GM12878 (cell line): ENCODE measurements around the gene CFAP91. TPM values are rescaled to one million over a fixed set of nuclear protein-coding genes. Genes with fewer than 3 reads are reported as not detected.
A peak's percentile ranks its signal among the peaks of the same experiment; 100 is the strongest.

Experiments used
- ATAC-seq: fragments of 200-7000 bp; cut with Tn5 transposase; 3 replicates; pipeline ENCODE4 v1.9.1; 2020; ENCODE audit warnings: mild to moderate bottlenecking, moderate library complexity
- BruUV-seq: library from RNA; stranded (reverse); fragments of 400-500 nt; replicated peaks from 2 replicates; lab custom pipeline; 2021; lab: Mats Ljungman, UMichigan
- CTCF ChIA-PET: fragments of 300-600 bp; sonication (Branson Sonifier 250); formaldehyde crosslinking; extraction: SDS; loops from one replicate; lab custom pipeline; 2021; ENCODE audit warnings: inconsistent platforms; lab: Yijun Ruan, JAX
- POLR2A ChIA-PET: fragments of 350-600 bp; formaldehyde crosslinking; extraction: SDS; loops from one replicate; lab custom pipeline; 2021; ENCODE audit warnings: inconsistent platforms; lab: Charles Lee
- RAD21 ChIA-PET: fragments of 300-600 bp; sonication (Branson Sonifier 250); formaldehyde crosslinking; loops from one replicate; lab custom pipeline; 2023; ENCODE audit warnings: antibody characterized with exemption; ENCODE audit not compliant: unreplicated experiment; lab: Charles Lee
- SMC1A ChIA-PET: fragments of 300-600 bp; sonication (Branson Sonifier 250); formaldehyde crosslinking; loops from one replicate; lab custom pipeline; 2023; ENCODE audit not compliant: unreplicated experiment, uncharacterized antibody; lab: Charles Lee
- DNase-seq: peaks from one replicate; pipeline ENCODE4 v3.0.0-alpha.2; 2011; ENCODE audit warnings: low read depth, low spot score
- FAIRE-seq: peaks from 3 replicates; lab custom pipeline; 2011; peaks lifted over from hg19 to GRCh38; lab: Jason Lieb, UNC
- H2AFZ ChIP-seq: 2 replicates; pipeline ENCODE4 v1.6.0; 2011; ENCODE audit warnings: low read depth, low read length, control low read depth; ENCODE audit not compliant: control insufficient read depth
- H3K27ac ChIP-seq: 2 replicates; pipeline ENCODE4 v1.5.1; 2011; ENCODE audit warnings: control low read depth; ENCODE audit not compliant: control insufficient read depth, insufficient read depth
- H3K27me3 ChIP-seq, 2 experiments: replicated peaks in 1 of 2; 2 replicates each; pipeline versions ENCODE4 v1.6.0 to v1.6.1; 2011; ENCODE audit warnings: low read length in 1 of 2; ENCODE audit not compliant: control insufficient read depth in 2 of 2, insufficient read depth in 2 of 2
- H3K36me3 ChIP-seq, 2 experiments: 2 replicates each; pipeline ENCODE4 v1.5.1; 2011; ENCODE audit warnings: low read length in 1 of 2; ENCODE audit not compliant: control insufficient read depth in 2 of 2, insufficient read depth in 2 of 2
- H3K4me1 ChIP-seq: 2 replicates; pipeline ENCODE4 v1.6.1; 2011; ENCODE audit warnings: mild to moderate bottlenecking, low read length, moderate library complexity, mixed read lengths; ENCODE audit not compliant: control insufficient read depth, insufficient read depth
- H3K4me2 ChIP-seq: 2 replicates; pipeline ENCODE4 v1.6.0; 2011; ENCODE audit warnings: control low read depth; ENCODE audit not compliant: control insufficient read depth, insufficient read depth
- H3K4me3 ChIP-seq: fragments of 200-600 bp; sonication (generic); 2 replicates; pipeline ENCODE4 v1.5.1; 2016
- H3K79me2 ChIP-seq: 2 replicates; pipeline ENCODE4 v1.6.0; 2011; ENCODE audit warnings: low read length; ENCODE audit not compliant: control insufficient read depth, insufficient read depth
- H3K9ac ChIP-seq: 2 replicates; pipeline ENCODE4 v1.8.0; 2011; ENCODE audit warnings: low read length, control low read depth, mixed read lengths; ENCODE audit not compliant: control insufficient read depth, insufficient read depth
- H3K9me3 ChIP-seq: replicated peaks from 3 replicates; pipeline ENCODE4 v1.5.1; 2011; ENCODE audit warnings: mild to moderate bottlenecking, low read length; ENCODE audit not compliant: control insufficient read depth, insufficient read depth
- H4K20me1 ChIP-seq: 2 replicates; pipeline ENCODE4 v1.6.0; 2011; ENCODE audit not compliant: control insufficient read depth, insufficient read depth
- BHLHE40 ChIP-seq, 2 experiments: fragments of 450-650 bp in 1 of 2; IDR thresholded peaks; 2 replicates each; pipeline ENCODE4 v1.6.1; 2011 to 2017; ENCODE audit warnings: low read depth in 2 of 2, borderline replicate concordance in 1 of 2, improper control_type of control experiment in 1 of 2, low read length in 1 of 2, mild to moderate bottlenecking in 1 of 2
- CREB1 ChIP-seq: IDR thresholded peaks from 2 replicates; pipeline ENCODE4 v1.6.1; 2012; ENCODE audit warnings: low read depth, mild to moderate bottlenecking, inconsistent platforms
- JUNB ChIP-seq: IDR thresholded peaks from 2 replicates; pipeline ENCODE4 v1.6.1; 2016; ENCODE audit warnings: antibody characterized with exemption, mild to moderate bottlenecking
- JUND ChIP-seq: IDR thresholded peaks from 2 replicates; pipeline ENCODE4 v1.6.1; 2012; ENCODE audit warnings: low read depth, mild to moderate bottlenecking, low read length, improper control_type of control experiment, moderate library complexity
- NFYB ChIP-seq: IDR thresholded peaks from 2 replicates; pipeline ENCODE4 v1.6.1; 2011; ENCODE audit warnings: low read depth, mild to moderate bottlenecking, low read length, improper control_type of control experiment, moderate library complexity; ENCODE audit not compliant: insufficient read depth
- NR2C2 ChIP-seq: IDR thresholded peaks from 2 replicates; pipeline ENCODE4 v1.6.1; 2011; ENCODE audit warnings: borderline replicate concordance, low read depth; ENCODE audit not compliant: control insufficient read depth, insufficient read length
- PAX5 ChIP-seq: IDR thresholded peaks from 2 replicates; pipeline ENCODE4 v1.6.1; 2011; ENCODE audit warnings: low read depth, low read length, borderline replicate concordance
- PML ChIP-seq: IDR thresholded peaks from 2 replicates; pipeline ENCODE4 v1.6.1; 2012; ENCODE audit warnings: low read length, inconsistent platforms
- YBX1 ChIP-seq: fragments of 450-650 bp; IDR thresholded peaks from 2 replicates; pipeline ENCODE4 v1.6.1; 2016; ENCODE audit warnings: antibody characterized with exemption
- WGBS: methylation state at CpG from one replicate; pipeline ENCODE4 v1.1.6; 2016; ENCODE audit warnings: low lambda C conversion rate; ENCODE audit not compliant: insufficient replicate concordance, insufficient coverage; ENCODE audit errors: missing lambda C conversion rate; 5-methylcytosine and 5-hydroxymethylcytosine counted together
- in situ Hi-C: fragments of 300-500 bp; cut with MboI; formaldehyde crosslinking; loops from 9 replicates; pipeline ENCODE4 v1.14.3; 2018; ENCODE audit warnings: mixed read lengths
- intact Hi-C: fragments of 100-400 bp; cut with micrococcal nuclease; formaldehyde crosslinking; loops from one replicate; pipeline ENCODE4 v1.14.2; 2022; ENCODE audit not compliant: unreplicated experiment
- polyA plus RNA-seq, 11 experiments: library from polyadenylated mRNA; depleted of rRNA in 4 of 11; unstranded in 6 of 11; stranded (reverse) in 5 of 11; fragments of >200 nt; fragmentation: Nextera tagmentation in 4 of 11; fragmentation: Illumina TruSeq in 1 of 11; extraction: Ambion mirVana in 4 of 11; extraction: Trizol in 1 of 11; gene quantifications; 1 replicate in 1 of 11; 2 replicates in 10 of 11; pipeline versions ENCODE4 v1.2.1 to v1.2.3, GENCODE V29; 2011 to 2016; ENCODE audit warnings: inconsistent platforms in 2 of 11, missing spikeins in 2 of 11, low read depth in 1 of 11
- total RNA-seq, 4 experiments: library from RNA; depleted of rRNA in 3 of 4; stranded (reverse); fragments of >200 nt in 3 of 4; fragmentation: Illumina TruSeq in 1 of 4; extraction: Trizol in 1 of 4; gene quantifications; 2 replicates each; pipeline versions ENCODE4 v1.2.1 to v1.2.3, GENCODE V29; 2013 to 2021
- TF ChIP-seq, protein P1 (sequence below): fragments of 450-650 bp; IDR thresholded peaks from 2 replicates; pipeline ENCODE4 v1.6.1; 2017; ENCODE audit warnings: mild to moderate bottlenecking, low read depth, inconsistent platforms; ENCODE audit not compliant: poor library complexity, severe bottlenecking
- TF ChIP-seq, protein P2 (sequence below): fragments of 450-650 bp; IDR thresholded peaks from 2 replicates; pipeline ENCODE4 v1.6.1; 2016; ENCODE audit warnings: mild to moderate bottlenecking
- TF ChIP-seq, protein P3 (sequence below): IDR thresholded peaks from 2 replicates; pipeline ENCODE4 v1.6.1; 2011; ENCODE audit warnings: low read depth, low read length, improper control_type of control experiment, borderline replicate concordance
- TF ChIP-seq, protein P4 (sequence below): fragments of 450-650 bp; formaldehyde crosslinking; IDR thresholded peaks from 2 replicates; pipeline ENCODE4 v1.4.0; 2022; ENCODE audit warnings: mild to moderate bottlenecking, moderate library complexity

The CFAP91 gene
- total and polyA plus RNA-seq, 10 of the 15 experiments (the other 5 are each of a cell fraction or from before 2014, with no cell fraction given) = 0.03 to 2.2 (median 0.92) TPM

DNA sequence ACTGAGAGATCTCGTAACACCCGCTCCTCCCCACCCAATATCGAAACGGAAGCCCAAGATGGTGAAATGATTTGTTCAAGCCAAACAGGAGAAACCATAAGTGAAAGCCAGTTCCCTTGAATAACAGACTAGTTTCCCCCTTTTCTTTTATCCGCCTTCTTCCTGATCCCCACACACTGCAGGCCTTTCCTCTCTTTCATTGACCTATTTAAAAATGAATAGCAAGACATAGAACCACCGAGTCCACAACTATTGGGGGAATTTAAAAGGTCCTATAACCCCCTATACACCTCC, 25.2 kb upstream of the CFAP91 start:
- H3K79me2 ChIP-seq = peaks cover 44% of the 10 kb centered on the region
- FAIRE-seq (no peak), ATAC-seq (no peak; the same call in 2 of the 3 replicates), DNase-seq (no peak)
- H4K20me1 ChIP-seq = no peaks in the 10 kb centered on the region
- no peaks in the 10 kb centered on the region for H3K27me3 ChIP-seq
- CTCF ChIA-PET = interaction anchor here (0.8 to 12.2 kb wide), 7 partner anchors 11 to 794 kb away, joined by 3 to 296 read pairs (median 12); no protein-coding TSS in a partner anchor
- peak overlapping the region; percentile 93 for H3K4me2 ChIP-seq
- TSS peak; percentile 99 for BruUV-seq
- H3K9ac ChIP-seq = peak overlapping the region; percentile 92
- H3K9me3 ChIP-seq = no peaks in the 10 kb centered on the region
- POLR2A ChIA-PET = interaction anchor here (0.6 to 8.3 kb wide), 12 partner anchors 9 to 316 kb away, joined by 3 to 104 read pairs (median 4); partner anchors contain the start of gene ADPRH
- intact Hi-C loops = loop anchor here (1.0 to 2.0 kb wide), 5 partner anchors 38 to 214 kb away; partner anchors contain the start of genes CD80 and TMEM39A
- peak overlapping the region; percentile 95 for H3K27ac ChIP-seq
- peaks cover 6% of the 10 kb centered on the region for H3K4me1 ChIP-seq
- in situ Hi-C loops = loop anchor here (5.0 to 25.0 kb wide), 2 partner anchors 80 to 390 kb away; partner anchors contain the start of genes ARHGAP31 and PLA1A
- peak overlapping the region; percentile 86 for H2AFZ ChIP-seq
- H3K36me3 ChIP-seq = peaks cover 3 to 4% of the 10 kb centered on the region in 2 experiments; a peak in 3 of 4 replicates
- RAD21 ChIA-PET = interaction anchor here (1.0 to 7.7 kb wide), 8 partner anchors 14 to 383 kb away, joined by 3 to 158 read pairs (median 10); partner anchors contain the start of genes ARHGAP31 and PLA1A
- WGBS = 3% methylated on average over 6 of the region's 6 CpGs
- peak overlapping the region; percentile 56; the same call in 1 of the 2 replicates for H3K4me3 ChIP-seq
- SMC1A ChIA-PET = interaction anchor here (1.4 to 14.0 kb wide), 7 partner anchors 11 to 121 kb away, joined by 3 to 329 read pairs (median 20); partner anchors contain the start of gene CD80
- TF ChIP-seq, protein P1, sequence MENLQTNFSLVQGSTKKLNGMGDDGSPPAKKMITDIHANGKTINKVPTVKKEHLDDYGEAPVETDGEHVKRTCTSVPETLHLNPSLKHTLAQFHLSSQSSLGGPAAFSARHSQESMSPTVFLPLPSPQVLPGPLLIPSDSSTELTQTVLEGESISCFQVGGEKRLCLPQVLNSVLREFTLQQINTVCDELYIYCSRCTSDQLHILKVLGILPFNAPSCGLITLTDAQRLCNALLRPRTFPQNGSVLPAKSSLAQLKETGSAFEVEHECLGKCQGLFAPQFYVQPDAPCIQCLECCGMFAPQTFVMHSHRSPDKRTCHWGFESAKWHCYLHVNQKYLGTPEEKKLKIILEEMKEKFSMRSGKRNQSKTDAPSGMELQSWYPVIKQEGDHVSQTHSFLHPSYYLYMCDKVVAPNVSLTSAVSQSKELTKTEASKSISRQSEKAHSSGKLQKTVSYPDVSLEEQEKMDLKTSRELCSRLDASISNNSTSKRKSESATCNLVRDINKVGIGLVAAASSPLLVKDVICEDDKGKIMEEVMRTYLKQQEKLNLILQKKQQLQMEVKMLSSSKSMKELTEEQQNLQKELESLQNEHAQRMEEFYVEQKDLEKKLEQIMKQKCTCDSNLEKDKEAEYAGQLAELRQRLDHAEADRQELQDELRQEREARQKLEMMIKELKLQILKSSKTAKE = peak; percentile 59
- peak; percentile 51; the same call in 1 of the 2 replicates for TF ChIP-seq JUNB
- no peak for TF ChIP-seq NFYB
- TF ChIP-seq JUND = no peak
- no peak for TF ChIP-seq BHLHE40 (IDR thresholded peaks at IDR 0.05; ENCODE audit: borderline replicate concordance in 1 of 2, low read depth in 2 of 2, low read length in 1 of 2)
- TF ChIP-seq, protein P2, sequence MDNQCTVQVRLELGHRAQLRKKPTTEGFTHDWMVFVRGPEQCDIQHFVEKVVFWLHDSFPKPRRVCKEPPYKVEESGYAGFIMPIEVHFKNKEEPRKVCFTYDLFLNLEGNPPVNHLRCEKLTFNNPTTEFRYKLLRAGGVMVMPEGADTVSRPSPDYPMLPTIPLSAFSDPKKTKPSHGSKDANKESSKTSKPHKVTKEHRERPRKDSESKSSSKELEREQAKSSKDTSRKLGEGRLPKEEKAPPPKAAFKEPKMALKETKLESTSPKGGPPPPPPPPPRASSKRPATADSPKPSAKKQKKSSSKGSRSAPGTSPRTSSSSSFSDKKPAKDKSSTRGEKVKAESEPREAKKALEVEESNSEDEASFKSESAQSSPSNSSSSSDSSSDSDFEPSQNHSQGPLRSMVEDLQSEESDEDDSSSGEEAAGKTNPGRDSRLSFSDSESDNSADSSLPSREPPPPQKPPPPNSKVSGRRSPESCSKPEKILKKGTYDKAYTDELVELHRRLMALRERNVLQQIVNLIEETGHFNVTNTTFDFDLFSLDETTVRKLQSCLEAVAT = no peak; the same call in 1 of the 2 replicates
- no peak for TF ChIP-seq PML
- TF ChIP-seq PAX5 = no peak
- peak; percentile 40; the same call in 1 of the 2 replicates for TF ChIP-seq CREB1
- no peak for TF ChIP-seq YBX1
- no peak for TF ChIP-seq NR2C2
- TF ChIP-seq, protein P3, sequence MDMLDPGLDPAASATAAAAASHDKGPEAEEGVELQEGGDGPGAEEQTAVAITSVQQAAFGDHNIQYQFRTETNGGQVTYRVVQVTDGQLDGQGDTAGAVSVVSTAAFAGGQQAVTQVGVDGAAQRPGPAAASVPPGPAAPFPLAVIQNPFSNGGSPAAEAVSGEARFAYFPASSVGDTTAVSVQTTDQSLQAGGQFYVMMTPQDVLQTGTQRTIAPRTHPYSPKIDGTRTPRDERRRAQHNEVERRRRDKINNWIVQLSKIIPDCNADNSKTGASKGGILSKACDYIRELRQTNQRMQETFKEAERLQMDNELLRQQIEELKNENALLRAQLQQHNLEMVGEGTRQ = no peak
- TF ChIP-seq, protein P4, sequence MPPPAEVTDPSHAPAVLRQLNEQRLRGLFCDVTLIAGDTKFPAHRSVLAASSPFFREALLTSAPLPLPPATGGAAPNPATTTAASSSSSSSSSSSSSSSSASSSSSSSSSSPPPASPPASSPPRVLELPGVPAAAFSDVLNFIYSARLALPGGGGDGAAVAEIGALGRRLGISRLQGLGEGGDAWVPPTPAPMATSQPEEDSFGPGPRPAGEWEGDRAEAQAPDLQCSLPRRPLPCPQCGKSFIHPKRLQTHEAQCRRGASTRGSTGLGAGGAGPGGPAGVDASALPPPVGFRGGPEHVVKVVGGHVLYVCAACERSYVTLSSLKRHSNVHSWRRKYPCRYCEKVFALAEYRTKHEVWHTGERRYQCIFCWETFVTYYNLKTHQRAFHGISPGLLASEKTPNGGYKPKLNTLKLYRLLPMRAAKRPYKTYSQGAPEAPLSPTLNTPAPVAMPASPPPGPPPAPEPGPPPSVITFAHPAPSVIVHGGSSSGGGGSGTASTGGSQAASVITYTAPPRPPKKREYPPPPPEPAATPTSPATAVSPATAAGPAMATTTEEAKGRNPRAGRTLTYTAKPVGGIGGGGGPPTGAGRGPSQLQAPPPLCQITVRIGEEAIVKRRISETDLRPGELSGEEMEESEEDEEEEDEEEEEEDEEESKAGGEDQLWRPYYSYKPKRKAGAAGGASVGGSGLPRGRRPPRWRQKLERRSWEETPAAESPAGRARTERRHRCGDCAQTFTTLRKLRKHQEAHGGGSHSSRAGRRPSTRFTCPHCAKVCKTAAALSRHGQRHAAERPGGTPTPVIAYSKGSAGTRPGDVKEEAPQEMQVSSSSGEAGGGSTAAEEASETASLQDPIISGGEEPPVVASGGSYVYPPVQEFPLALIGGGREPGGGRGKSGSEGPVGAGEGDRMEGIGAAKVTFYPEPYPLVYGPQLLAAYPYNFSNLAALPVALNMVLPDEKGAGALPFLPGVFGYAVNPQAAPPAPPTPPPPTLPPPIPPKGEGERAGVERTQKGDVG (CRISPR knock-in tag) = no peak
